Stimulated activated CD4-positive, alpha-beta T cell treated with anti-CD3 and anti-CD28 coated beads, Interleukin-1b, Interleukin-23, amount 100 ng/mL, for 24 hours (primary cell): ENCODE results near the gene RTN4R.
"Not testable (repeated sequence)": the region's sequence is repeated elsewhere in the genome, so short reads cannot be mapped to it uniquely, and the experiment has no call there.

ENCODE experiments used
- DNase-seq, 4 experiments: peaks; one replicate each; pipeline ENCODE4 v3.0.0-alpha.2; 2020; ENCODE audit warnings: low read depth in 4 of 4, low spot score in 1 of 4

RTN4R gene

GRCh38 chr22:20272700-20273099 is 4.6 kb upstream of the RTN4R start:
- DNase-seq: no peak

GRCh38 chr22:20272174-20272573 is 4.1 kb upstream of the RTN4R start:
- DNase-seq: no peak

- DNase-seq: no peak
Observed at GRCh38 chr22:20271114-20271994, 3.2 kb upstream of the RTN4R start.

- DNase-seq: not testable (repeated sequence)
Observed at GRCh38 chr22:20270190-20271113, 2.3 kb upstream of the RTN4R start.

- not testable (repeated sequence) for DNase-seq
Observed at GRCh38 chr22:20269673-20270072, 1.6 kb upstream of the RTN4R start.

GRCh38 chr22:20269201-20269600 is 1.1 kb upstream of the RTN4R start:
- not testable (repeated sequence) for DNase-seq

GRCh38 chr22:20267441-20268278 is 458 bp downstream of the RTN4R start:
- no peak for DNase-seq

- DNase-seq: not testable (repeated sequence)
Observed at GRCh38 chr22:20266667-20267440, 1.3 kb downstream of the RTN4R start.

GRCh38 chr22:20265772-20266666 is 2.1 kb downstream of the RTN4R start:
- not testable (repeated sequence) for DNase-seq

- DNase-seq: no peak
Observed at GRCh38 chr22:20264614-20265452, 3.3 kb downstream of the RTN4R start.

GRCh38 chr22:20263404-20264281 is 4.5 kb downstream of the RTN4R start:
- DNase-seq: not testable (repeated sequence)

- DNase-seq: no peak
Observed at GRCh38 chr22:20262582-20263147, 5.5 kb downstream of the RTN4R start.

- DNase-seq: no peak
Observed at GRCh38 chr22:20261848-20262581, 6.1 kb downstream of the RTN4R start.

- DNase-seq: no peak
Observed at GRCh38 chr22:20260071-20260765, 7.9 kb downstream of the RTN4R start.

GRCh38 chr22:20259327-20259688 is 8.8 kb downstream of the RTN4R start:
- no peak for DNase-seq
